Activated CD8-positive, alpha-beta memory T cell treated with anti-CD3 and anti-CD28 coated beads for 4 hours (primary cell): ENCODE results near the gene HELZ.
"Not testable (repeated sequence)": the region's sequence is repeated elsewhere in the genome, so short reads cannot be mapped to it uniquely, and the experiment has no call there.

Experiments used
- DNase-seq, 2 donors: peaks; one replicate each; pipeline ENCODE4 v3.0.0-alpha.2; 2020; ENCODE audit warnings: low read depth in 2 of 2

The HELZ gene

DNA sequence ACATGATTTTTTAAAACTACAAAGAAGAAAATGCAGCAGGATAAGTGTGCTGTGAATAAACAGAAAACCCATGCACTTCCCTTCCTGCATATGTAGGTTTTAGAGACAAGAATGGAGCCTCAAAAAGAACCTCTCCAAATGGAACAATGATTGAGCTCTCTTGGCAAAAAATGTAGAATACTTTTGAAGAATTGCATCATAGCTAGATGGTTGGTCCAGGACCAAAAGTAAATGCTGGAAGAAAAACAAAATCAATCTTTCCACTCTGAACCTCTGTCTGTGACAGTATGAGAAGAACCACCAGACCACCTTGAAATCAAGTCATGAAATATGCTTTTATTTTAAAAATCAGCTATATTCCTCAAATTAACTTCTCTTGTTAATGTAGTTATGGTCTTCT, 17.5 kb downstream of the HELZ start:
- DNase-seq: no peak

DNA sequence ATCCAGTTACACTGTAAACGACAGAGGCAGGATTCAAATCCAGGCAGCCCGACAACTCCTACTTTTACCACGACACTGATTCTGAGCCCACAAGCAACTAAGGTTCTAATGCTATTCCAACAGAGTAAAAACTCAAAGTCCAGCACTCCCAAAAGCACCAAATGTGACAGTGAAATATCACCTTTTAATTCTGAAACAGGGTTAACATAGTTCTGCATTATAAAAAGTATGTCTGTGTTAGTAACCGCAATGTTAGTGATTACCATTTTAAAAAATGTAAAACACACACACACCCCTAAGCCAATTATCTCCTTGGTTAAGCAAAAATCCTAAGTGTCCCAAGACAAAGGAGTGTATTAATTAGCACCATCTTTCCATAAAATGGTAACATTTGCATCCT, 19.7 kb downstream of the HELZ start:
- no peak for DNase-seq

GRCh38 chr17:67224736-67225135, 20.3 kb downstream of the HELZ start:
- DNase-seq: no peak

DNA sequence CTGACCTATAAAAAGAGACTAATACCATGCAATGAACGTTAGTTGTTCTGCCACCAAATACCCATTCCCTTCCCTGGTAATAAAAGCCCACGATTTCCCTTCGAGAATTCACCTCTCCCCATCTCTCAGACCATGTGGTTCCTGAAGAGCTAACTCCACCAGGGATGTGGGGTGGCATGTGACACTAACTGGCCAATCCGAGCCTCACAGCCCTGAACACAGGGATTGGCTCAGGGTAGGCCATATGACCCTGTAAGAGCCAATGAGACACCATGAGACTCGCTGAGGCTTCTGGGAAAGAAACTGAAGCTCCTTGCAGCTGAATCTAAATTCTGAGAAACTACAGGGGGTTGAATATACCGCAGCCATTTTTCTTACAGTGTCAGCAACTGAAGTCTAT, 21.1 kb downstream of the HELZ start:
- no peak for DNase-seq

- no peak for DNase-seq
Observed at GRCh38 chr17:67221062-67221998, 23.7 kb downstream of the HELZ start.

DNA sequence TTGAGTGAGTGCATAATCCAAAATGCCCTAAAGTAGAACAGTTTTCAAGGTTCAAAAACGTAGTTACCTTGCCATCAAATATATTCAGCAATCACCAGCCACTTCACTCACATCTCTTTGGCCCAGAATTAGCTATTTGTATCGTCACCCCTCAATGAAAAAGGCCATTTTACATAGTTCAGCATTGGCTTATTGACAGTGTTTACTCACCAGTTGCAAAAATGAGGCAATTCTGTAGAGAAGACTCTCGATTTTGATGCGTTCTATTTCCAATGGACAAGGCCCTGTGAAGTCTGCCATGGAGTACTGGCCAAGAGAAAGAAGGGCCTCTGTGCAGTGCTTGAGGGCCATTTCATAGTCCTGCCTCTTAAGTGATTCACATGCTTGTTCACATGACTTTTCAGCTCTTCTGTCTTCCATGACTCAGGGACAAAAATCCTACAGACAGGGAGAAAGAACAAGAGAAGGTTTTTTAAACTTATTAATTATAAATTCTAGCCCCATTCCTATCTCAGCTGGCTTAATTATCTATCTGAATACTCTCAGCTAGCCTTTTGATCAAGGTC, 26.5 kb downstream of the HELZ start:
- DNase-seq: no peak

GRCh38 chr17:67217446-67217845, 27.6 kb downstream of the HELZ start:
- DNase-seq: no peak

- DNase-seq: no peak
Observed at GRCh38 chr17:67216578-67217320, 28.2 kb downstream of the HELZ start.

- DNase-seq: no peak
Observed at GRCh38 chr17:67215991-67216421, 29.0 kb downstream of the HELZ start.

- DNase-seq: no peak
Observed at GRCh38 chr17:67212714-67213417, 32.1 kb downstream of the HELZ start.

- DNase-seq: no peak
Observed at GRCh38 chr17:67212231-67212630, 32.8 kb downstream of the HELZ start.

GRCh38 chr17:67211742-67212141, 33.3 kb downstream of the HELZ start:
- DNase-seq: no peak

DNA sequence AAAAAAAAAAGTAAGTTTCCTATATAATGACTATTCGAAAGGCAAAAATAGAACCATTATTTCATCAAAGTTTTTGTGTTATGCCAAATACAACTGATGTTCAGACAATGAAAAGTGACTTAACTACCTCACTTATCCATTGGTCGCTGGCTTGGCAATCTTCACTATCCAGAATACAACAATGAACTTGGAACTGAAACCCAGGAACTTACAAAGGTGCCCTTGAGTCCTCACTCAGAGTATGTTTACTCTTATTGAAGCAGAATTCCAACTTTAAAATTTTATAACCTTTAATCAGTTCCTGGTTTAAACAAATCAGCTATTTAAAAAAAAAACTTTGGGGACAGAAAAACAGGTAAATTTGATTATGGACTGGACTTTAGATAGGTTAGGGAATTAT, 34.1 kb downstream of the HELZ start:
- DNase-seq: no peak

DNA sequence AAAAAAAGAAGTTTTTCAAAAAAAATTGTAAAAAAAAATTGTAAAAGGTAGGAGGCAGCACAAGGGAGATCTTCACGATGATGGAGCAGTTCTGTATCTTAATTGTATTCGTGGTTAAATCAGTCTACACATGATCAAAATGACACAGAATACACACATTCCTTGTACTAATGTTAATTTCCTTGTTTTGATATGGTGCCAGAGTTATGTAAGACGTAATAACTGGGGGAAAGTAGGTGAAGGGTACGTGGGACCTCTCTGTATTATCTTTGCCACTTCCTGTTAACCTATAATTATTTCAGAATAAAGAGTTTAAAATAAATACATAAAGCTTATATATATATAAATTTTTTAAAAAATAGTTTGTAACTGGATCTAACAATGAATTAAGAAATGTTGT, 36.8 kb downstream of the HELZ start:
- no peak for DNase-seq

DNA sequence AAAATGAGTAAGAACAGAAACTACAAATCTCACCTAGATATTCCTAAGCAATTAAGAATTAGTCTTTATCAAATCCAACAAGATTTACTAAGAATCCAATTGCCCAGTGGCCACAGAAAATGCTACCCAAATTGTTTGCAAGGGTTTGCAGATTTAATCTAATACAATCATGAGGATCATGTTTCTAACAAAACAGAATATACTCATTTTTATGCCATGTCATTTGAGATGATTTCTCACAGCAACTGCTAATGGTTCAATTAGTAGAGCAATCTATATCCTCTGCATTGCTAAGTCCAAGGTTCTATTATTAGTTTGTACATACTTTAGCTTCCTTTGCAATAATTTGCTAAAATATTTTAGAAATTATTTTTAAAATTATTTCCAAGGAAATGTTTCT, 41.2 kb downstream of the HELZ start:
- DNase-seq: no peak

GRCh38 chr17:67202503-67202902, 42.5 kb downstream of the HELZ start:
- no peak for DNase-seq

- no peak for DNase-seq
Observed at GRCh38 chr17:67200727-67201301, 44.2 kb downstream of the HELZ start.

GRCh38 chr17:67198131-67198530, 46.9 kb downstream of the HELZ start:
- no peak for DNase-seq

DNA sequence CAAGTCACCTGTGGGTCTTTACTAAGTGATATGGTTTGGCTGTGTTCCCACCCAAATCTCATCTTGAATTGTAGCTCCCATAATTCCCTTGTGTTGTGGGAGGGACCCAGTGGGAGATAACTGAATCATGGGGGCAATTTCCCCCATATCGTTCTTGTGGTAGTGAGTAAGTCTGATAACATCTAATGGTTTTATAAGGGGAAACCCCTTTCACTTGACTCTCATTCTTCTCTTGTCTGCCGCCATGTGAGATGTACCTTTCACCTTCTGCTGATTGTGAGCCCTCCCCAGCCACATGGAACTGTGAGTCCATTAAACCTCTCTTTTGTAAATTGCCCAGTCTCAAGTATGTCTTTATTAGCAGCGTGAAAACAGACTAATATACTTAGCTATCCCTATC, 48.0 kb downstream of the HELZ start:
- not testable (repeated sequence) for DNase-seq

DNA sequence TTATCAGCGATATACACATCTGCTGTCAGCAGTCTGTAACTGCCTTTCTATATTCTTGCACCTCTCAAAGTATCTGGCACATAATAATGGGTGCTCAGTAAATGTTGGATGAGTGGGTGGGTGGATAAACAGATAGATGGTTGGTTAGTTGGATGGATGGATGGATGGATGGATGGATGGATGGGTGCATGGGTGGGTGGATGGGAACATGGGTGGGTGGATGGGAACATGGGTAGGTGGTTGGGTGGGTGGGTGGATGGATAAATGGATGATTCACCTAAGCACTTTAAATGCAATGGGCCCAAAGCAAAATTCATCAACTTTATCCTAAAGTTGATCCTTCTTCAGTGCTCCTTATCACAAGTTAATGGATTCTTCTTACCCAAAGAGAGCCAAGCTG, 48.6 kb downstream of the HELZ start:
- DNase-seq: no peak

GRCh38 chr17:67194134-67194533, 50.9 kb downstream of the HELZ start:
- no peak for DNase-seq

- no peak for DNase-seq
Observed at GRCh38 chr17:67187927-67188326, 57.1 kb downstream of the HELZ start.
